HG02571 (cell line): Measurements from ENCODE around the gene CYP3A7.
"Not testable (repeated sequence)": the region's sequence is repeated elsewhere in the genome, so short reads cannot be mapped to it uniquely, and the experiment has no call there.

Source experiments
- ATAC-seq: cut with Tn5 transposase; IDR thresholded peaks from one replicate; pipeline ENCODE4 v1.9.1; 2021; ENCODE audit warnings: mild to moderate bottlenecking, moderate library complexity; ENCODE audit not compliant: unreplicated experiment

The CYP3A7 gene

DNA sequence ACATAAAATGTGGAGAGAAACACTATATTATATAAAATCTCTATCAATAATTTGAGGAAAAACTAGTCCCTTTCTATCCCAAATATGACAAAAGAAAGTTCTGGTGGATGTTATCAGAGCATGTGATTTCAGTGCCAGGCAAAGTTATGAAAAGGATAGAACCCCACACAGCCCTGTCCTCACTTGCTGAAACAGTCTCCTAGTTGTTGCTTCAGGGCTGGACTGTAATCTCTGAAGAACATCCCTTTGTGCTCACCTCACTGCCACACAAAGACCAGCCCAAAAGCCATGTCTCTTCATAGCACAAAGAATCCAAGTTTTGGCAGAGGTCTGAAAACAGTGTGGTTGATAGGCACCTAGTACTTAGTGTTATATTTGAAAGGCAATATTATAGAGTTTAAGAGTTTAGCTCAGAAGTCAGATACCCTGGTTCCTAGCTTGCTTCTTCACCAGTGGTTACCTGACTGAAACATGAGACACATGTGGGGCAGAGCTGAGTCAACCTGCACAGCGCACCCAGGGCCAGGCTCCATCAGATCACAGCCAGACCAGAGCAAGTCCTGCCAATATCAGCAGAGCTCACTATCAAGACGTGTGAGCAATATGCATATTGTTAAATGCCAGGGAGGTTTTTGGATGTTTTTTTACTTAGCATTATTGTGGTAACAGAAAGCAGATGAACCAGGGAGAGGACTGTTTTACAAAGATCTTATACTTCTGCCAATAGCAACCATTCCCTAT is 25.0 kb downstream of the CYP3A7 start:
- ATAC-seq = no peak

DNA sequence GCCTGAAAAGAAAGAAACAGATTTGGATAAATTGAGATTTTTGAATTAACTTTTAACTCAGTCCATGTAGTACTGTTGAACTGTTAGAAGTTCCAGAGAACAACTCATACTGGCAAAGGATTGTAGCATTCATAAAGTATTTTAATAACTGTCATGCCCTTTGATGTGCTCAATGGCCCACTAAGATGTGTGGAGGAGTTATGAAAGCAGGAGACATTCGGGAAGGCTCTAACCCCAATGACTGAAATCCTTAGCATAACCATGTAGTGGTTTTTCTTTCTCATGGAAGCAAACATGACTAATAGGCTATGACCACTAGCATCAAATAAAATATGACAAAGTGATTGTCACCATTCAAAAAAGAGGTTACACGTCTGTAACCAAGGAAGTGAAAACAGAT is 25.7 kb downstream of the CYP3A7 start:
- no peak for ATAC-seq

- ATAC-seq = no peak
Observed at GRCh38 chr7:99707096-99707495, 27.9 kb downstream of the CYP3A7 start.

DNA sequence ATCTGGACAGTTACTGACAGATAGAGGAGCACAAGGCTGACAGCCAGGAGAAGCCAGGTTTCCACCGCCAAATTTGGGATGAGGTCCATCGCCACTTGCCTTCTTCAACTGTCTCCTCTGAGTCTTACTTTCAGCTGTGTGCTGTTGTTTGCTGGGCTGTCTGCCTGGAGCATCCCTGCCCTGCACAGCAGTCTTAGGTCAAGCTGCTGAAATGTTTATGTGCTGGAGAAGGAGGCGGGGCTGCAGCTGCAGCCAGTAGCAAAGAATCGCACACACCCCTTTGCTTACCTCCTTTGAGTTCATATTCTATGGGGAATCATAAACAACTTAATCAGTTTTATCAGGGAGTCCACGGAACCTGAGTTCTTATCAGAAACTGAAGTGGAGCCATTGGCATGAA is 35.0 kb downstream of the CYP3A7 start:
- no peak for ATAC-seq

GRCh38 chr7:99698867-99699730 is 35.9 kb downstream of the CYP3A7 start:
- not testable (repeated sequence) for ATAC-seq

- no peak for ATAC-seq
Observed at GRCh38 chr7:99694912-99695304, 40.1 kb downstream of the CYP3A7 start.

DNA sequence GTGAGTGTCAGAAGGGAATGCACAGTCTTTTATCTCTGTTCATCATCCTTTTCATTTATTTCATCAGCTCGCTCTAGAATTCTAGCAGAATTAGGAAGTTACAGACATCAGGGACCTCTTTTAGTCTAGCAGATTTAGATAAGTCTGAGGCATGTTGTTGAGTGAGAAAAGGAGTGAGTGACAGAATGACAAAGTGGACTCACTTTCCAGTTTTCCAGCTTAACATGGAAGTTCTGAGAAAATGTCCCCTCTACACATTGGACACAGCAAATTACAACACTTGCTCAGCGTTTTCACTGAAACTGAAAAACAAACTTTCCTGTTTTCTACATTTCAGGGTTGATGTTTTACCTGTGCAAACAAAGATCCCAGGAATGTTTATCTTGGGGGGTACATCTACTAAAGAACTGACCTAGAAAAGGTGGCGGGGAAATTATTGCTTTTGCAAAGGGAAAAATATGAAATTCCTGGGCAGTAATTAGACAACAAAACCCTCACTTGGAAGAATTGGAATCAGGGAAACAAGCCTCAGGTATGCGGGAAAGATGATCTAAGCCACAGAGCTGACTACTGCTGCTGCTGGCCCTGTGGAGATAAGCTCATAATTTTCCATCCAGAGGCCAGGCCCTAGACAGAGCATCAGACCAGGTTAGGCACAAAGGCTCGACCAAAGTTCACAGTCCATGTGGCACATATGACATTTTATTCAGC is 40.6 kb downstream of the CYP3A7 start:
- no peak for ATAC-seq

DNA sequence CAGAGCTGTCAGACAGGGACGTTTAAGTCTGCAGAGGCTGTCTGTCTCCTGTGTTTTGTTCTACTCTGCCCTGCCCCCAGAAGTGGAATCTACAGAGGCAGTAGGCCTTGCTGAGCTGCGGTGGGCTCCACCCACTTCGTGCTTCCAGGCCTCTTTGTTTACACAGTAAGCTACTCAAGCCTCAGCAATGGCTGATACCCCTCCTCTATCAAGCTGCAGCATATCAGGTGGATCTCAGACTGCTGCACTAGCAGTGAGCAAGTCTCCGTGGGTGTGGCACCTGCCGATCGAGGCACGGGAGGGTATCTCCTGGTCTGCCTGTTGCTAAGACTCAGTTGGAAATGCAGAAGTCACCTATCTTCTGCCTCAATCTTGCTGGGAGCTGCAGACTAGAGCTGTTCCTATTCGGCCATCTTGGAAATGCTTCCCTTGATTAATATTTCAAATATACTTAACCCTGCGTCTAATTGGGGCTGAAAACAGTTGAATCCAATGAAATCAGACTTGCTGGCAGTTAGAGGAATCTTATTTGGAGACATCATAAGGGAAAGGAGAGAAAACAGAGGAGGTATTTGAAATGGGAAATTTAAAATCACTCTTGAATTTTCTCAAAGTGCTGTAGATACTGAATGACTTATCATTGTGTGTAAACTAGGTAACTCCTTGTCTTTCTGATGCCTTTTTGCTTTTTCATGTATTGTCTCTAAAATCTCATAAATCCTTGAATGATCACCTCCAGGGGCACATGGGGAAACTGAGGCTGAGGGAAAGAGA is 41.4 kb downstream of the CYP3A7 start:
- ATAC-seq = no peak

- no peak for ATAC-seq
Observed at GRCh38 chr7:99693100-99693426, 41.9 kb downstream of the CYP3A7 start.

DNA sequence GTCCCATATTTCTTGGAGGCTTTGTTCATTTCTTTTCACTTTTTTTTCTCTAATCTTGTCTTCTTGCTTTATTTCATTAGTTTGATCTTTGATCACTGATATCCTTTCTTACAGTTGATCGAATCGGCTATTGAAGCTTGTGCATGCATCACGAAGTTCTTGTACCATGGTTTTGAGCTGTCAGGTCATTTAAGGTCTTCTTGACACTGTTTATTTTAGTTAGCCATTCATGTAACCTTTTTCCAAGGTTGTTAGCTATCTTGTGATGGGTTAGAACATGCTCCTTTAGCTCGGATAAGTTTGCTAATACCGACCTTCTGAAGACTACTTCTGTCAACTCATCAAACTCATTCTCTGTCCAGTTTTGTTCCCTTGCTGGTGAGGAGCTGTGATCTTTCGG is 42.4 kb downstream of the CYP3A7 start:
- ATAC-seq = not testable (repeated sequence)

- ATAC-seq = not testable (repeated sequence)
Observed at GRCh38 chr7:99691658-99692057, 43.3 kb downstream of the CYP3A7 start.

- ATAC-seq = not testable (repeated sequence)
Observed at GRCh38 chr7:99690918-99691317, 44.1 kb downstream of the CYP3A7 start.

DNA sequence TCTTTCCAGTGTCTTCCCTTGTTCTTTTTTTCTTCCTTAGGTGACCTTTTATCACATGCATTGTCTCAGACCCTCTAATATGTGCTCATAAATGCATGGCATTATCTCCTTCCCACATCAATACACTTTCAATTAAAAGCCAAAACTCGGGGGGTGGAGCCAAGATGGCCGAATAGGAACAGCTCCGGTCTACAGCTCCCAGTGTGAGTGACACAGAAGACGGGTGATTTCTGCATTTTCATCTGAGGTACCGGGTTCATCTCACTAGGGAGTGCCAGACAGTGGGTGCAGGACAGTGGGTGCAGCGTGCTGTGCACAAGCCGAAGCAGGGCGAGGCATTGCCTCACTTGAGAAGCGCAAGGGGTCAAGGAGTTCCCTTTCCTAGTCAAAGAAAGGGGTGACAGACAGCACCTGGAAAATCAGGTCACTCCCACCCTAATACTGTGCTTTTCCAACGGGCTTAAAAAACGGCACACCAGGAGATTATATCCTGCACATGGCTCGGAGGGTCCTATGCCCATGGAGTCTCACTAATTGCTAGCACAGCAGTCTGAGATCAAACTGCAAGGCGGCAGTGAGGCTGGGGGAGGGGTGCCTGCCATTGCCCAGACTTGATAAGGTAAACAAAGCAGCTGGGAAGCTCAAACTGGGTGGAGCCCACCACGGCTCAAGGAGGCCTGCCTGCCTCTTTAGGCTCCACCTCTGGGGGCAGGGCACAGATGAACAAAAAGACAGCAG is 49.0 kb downstream of the CYP3A7 start:
- ATAC-seq = not testable (repeated sequence)

DNA sequence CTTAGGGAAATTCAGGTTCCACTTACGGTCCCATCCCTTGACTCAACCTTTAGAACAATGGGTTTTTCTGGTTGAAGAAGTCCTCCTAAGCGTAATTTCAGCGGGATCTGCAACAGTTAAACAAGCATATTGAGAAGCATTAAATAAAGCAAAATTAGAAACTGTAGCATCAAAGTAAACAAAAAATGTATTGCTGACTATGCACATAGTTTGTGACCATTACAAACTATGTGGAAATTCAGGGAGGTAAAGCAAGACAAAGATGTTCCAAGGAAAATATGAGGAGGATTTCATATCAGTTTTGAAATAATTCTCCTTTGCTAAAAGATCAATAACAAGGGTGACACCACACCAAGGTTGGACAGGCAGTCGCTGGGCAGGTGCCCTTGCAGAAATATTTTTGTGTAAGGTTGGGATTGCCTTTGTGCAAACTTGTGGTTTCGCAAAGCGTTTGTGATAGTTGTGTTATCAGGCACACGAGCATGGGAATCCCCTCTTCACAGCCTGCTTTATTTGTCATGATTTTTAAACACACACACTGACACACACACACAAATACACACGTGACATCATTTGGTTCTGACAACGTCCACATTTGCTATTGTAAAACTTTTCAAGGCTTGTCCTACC is 49.8 kb downstream of the CYP3A7 start:
- no peak for ATAC-seq

GRCh38 chr7:99679400-99680191 is 55.4 kb downstream of the CYP3A7 start, which contains the start of gene CYP3A5:
CYP3A5 (minus strand) TSS chr7:99679996; CDS start chr7:99679896, 100 bp downstream.
- no peak for ATAC-seq

DNA sequence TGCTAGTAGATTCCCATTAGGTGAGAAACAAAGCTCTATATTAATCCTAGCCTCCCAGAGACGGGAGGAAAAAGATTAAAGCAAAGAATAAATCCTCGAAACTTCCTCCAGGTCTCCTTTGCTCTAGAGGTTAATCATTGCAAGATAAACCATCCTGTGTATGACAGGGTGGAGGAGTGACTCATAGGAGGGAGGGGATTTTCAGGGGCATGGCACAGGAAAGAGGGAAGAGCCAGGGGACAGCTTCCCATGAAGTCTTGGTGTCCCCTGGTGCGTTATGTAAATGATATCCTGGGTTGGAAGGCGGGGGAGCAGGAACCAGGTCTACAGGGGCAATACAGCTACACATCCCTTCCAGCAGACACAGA is 56.0 kb downstream of the CYP3A7 start:
- no peak for ATAC-seq

DNA sequence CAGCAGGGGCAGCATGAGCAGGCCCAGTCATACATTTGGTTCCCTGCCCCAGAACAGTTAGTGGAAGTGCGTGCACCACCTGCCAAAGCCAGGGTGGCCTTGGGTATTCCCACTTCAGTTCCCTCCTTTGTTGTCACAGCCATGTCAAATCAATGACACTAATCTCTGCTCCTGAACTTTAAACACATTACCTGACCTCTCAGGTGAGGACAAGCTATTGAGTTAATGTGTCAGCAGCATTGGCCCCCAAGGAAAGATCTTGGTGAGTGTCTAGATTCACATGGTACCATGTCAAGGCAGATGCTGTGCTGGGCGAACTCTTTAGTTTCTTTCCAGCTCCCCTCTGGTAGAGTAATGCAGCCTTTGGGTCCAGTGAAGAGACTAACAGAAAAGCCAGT is 57.3 kb downstream of the CYP3A7 start:
- ATAC-seq = no peak

DNA sequence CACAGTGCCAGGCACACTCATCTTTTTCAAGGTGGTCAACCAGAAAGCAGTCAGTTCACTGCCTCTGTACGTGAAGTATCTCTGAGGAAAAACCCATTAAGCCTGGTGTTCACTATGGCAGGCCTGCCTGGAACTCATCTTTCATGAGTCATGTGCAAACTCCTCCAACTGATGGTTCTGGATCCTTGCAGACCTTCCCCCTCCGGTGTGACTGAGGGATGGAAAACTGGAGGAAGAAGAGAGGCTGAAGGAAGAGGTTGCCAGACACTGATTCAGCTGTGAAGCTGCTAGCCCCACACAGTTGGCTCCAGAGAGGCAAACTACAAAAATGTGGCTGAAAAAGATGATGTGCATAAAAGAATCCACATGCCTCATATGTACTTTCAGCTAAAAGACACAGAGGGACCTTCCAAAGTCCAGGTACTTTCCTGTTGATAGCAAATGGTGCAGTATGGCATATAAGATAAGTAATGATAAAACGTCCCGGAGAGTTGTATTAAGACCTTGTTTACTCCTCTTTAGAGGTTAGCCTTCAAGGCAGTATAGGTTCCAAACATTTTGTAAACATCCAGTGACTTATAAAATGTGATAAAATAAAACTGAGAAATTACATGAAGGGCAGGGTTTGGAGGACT is 57.9 kb downstream of the CYP3A7 start:
- no peak for ATAC-seq
